Astrocyte (in vitro differentiated cells and primary cell): ENCODE data around the gene COX4I2.

ENCODE experiments used
- CTCF ChIP-seq: IDR thresholded peaks from 2 replicates; pipeline ENCODE4 v1.5.1; 2011; ENCODE audit warnings: low read depth, mild to moderate bottlenecking, inconsistent platforms, low read length, moderate library complexity; ENCODE audit not compliant: insufficient read depth
- EZH2 ChIP-seq: IDR thresholded peaks from 2 replicates; pipeline ENCODE4 v1.6.1; 2012; ENCODE audit warnings: mild to moderate bottlenecking, low read length, inconsistent platforms; ENCODE audit not compliant: insufficient read depth

GRCh38 chr20:31676609-31676989, 38.9 kb downstream of the COX4I2 start:
- TF ChIP-seq EZH2: no peak
- TF ChIP-seq CTCF: no peak
